ENCODE measurements around the gene ARHGAP15.

ARHGAP15 gene

GRCh38 chr2:143700865-143701264 is 571.6 kb downstream of the ARHGAP15 start:
- TF ChIP-seq CTCF (conservative IDR thresholded peaks at IDR 0.05), result no peak

GRCh38 chr2:143701785-143702184 is 572.6 kb downstream of the ARHGAP15 start:
- no peak for TF ChIP-seq CTCF (conservative IDR thresholded peaks at IDR 0.05)
- no peak overlapping the region for H3K27ac ChIP-seq

More at GRCh38 chr2:143700865-143701264, 571.6 kb downstream of the ARHGAP15 start:
- H3K27ac ChIP-seq, result no peak overlapping the region

GRCh38 chr2:143702931-143703330 is 573.7 kb downstream of the ARHGAP15 start:
- TF ChIP-seq CTCF (conservative IDR thresholded peaks at IDR 0.05), result no peak
- no peak overlapping the region for H3K27ac ChIP-seq

- H3K27ac ChIP-seq, result no peak overlapping the region
- TF ChIP-seq CTCF (conservative IDR thresholded peaks at IDR 0.05), result no peak
Observed at GRCh38 chr2:143704451-143705106, 575.4 kb downstream of the ARHGAP15 start.

GRCh38 chr2:143705108-143705707 is 576.0 kb downstream of the ARHGAP15 start:
- no peak overlapping the region for H3K27ac ChIP-seq
- no peak for TF ChIP-seq CTCF (conservative IDR thresholded peaks at IDR 0.05)

GRCh38 chr2:143706354-143706753 is 577.1 kb downstream of the ARHGAP15 start:
- no peak for TF ChIP-seq CTCF (conservative IDR thresholded peaks at IDR 0.05)
- H3K27ac ChIP-seq, result no peak overlapping the region

GRCh38 chr2:143708682-143709081 is 579.5 kb downstream of the ARHGAP15 start:
- no peak for TF ChIP-seq CTCF (conservative IDR thresholded peaks at IDR 0.05)
- H3K27ac ChIP-seq, result no peak overlapping the region
